Stimulated activated CD8-positive, alpha-beta memory T cell treated with anti-CD3 and anti-CD28 coated beads, Interleukin-15, amount 100 ng/mL, for 24 hours (primary cell): Measurements from ENCODE around the gene TMEM225.
"Not testable (repeated sequence)": the region's sequence is repeated elsewhere in the genome, so short reads cannot be mapped to it uniquely, and the experiment has no call there.

Source experiments
- DNase-seq: peaks from one replicate; pipeline ENCODE4 v3.0.0-alpha.2; 2020; ENCODE audit warnings: low read depth

TMEM225 gene, protein sequence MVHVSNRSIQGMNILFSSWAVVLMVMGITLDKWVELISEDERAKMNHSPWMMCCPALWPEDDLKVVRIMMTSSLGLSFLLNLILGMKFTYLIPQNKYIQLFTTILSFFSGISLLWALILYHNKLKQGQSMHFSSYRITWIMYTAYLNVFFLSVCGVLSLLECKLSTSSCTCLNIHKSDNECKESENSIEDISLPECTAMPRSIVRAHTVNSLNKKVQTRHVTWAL

DNA sequence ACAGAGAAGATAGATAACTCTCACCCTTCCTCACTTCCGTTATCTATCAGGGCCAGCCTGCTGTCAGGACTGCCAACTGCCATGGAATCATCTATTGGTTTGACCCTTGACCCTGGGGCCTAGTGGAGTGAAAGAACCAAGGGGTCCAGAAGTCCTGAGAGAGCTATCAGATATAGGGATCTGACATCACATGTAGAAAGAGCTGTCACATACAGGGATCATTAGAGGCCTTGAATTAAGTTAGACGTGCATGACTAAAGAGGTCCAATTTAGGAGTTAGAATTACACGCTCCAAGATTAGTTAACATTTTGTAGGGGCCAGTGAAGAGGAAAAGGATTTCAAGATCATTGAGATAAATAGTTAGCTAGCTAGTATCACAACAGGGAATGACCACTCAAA, at the start of gene TMEM225:
Gene TMEM225 (minus strand): TSS at position 101 of the 400 bp plus-strand sequence. CDS start 245 bp downstream, outside the sequence.
- no peak for DNase-seq

DNA sequence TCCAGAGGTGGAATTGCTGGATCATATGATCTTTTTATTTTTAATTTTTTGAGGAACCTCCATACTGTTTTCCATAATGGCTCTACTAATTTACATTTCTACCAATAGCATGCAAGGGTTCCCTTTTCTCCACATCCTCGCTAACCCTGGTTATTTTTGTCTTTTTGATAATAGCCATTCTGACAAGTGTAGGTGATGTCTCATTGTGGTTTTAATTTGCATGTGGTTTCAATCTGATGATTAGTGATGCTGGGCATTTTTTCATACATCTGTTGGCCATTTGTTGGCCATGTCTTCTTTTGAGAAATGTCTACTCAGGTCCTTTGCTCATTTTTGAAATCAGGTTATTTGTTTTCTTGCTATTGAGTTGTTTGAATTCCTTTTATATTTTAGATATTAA, 38.6 kb upstream of the TMEM225 start:
- DNase-seq, result no peak

GRCh38 chr11:123920943-123921342, 35.5 kb upstream of the TMEM225 start:
- no peak for DNase-seq

DNA sequence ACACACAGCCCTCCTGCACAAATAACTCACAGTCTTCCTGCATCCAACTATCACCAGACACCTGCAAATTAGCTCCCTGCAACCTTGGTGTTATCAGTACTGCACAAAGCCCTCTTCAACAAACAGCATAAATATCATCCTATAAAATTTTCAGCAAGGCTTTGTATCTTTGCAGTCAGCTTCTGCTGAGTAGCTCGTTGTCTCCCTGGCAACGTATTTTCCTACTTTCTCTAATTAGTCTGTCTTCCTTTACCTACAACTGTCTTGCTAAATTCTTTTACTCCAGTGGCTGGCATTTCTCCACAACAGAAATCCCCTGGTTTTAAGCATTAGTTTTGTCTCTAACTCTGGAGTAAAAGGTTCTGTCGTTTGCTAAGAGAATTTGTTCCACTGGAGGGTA, 20.4 kb upstream of the TMEM225 start:
- no peak for DNase-seq

DNA sequence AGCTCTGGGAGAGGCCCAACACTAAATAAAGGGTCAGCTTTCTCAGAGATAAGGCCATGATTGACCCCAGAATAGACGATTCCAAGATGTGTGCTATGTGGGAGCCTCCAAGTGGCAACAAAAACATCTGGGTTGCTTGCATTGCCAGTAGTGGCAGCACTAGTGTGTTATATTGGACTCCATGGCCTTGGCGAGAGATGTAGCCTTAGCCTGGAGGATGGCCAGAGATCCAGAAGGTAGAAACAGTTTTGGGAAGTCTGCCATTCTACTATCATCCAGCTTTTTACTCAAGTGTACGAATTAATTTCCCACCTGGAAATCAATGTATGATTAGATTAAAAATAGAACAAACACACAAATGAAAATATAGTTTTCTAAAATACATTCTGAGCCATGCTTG, 19.5 kb upstream of the TMEM225 start:
- DNase-seq, result no peak

DNA sequence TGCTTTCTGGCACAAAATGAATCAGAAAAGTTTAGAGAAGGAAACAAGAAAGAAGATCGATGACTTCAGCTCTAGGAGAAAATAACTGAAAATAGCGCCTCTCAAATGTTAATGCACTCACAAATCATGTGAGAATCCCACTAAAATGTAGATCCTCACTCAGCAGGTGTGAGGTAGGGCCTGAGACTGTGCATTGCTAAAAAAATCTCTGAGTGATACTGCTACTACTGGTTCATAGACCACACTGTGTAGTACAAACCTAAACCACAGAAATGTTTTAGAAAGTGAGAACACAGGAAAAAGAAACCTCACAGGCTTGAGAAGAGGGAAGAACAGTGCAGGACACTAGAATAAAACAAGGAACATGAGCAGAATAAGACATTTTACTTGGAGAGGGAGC, 18.5 kb upstream of the TMEM225 start:
- DNase-seq, result no peak

- no peak for DNase-seq
Observed at GRCh38 chr11:123901867-123902266, 16.4 kb upstream of the TMEM225 start, which contains the start of gene OR8D4. Gene OR8D4 (plus strand): TSS chr11:123902167. CDS start chr11:123906432, 4,265 bp downstream.

DNA sequence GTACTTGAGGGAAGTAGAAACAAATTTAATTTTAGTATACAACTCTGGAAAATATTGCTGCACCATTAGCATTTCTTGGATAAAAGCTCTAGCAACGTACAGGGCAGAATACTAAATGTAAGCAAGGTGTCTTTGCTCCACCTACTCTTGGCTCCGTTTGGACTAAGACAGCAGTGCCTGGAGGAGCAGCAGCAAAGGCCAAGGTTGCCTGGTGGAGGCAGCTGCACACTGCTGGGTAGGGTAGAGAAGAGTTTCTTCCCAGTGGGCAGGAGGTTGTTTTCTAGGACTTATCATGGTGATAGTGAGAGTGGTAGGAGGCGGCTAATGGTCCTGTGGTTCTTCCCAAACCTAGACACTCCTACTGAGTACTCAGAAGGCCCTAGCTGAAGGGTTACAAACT, 14.3 kb upstream of the TMEM225 start:
- DNase-seq, result no peak

DNA sequence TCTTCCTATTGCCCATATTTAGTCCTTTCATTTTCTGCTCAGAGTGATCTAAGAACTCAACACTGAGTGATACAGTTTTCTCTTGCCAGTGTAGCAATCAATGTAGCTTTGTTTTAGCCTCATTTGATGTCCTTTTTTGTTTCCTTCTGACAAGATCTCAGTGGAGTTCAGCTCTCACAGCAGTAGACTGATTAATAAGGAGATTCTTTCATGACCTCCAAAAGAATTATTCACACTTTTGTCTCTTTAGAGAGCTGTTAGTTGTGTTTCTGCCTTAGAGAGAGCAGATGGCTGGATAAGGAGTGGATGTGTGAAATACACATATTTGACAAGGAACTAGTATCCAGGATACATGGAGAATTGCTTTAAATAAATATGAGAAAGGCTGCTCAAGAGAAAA, 6.6 kb upstream of the TMEM225 start:
- DNase-seq, result no peak

- no peak for DNase-seq
Observed at GRCh38 chr11:123880912-123881311, 4.6 kb downstream of the TMEM225 start.

DNA sequence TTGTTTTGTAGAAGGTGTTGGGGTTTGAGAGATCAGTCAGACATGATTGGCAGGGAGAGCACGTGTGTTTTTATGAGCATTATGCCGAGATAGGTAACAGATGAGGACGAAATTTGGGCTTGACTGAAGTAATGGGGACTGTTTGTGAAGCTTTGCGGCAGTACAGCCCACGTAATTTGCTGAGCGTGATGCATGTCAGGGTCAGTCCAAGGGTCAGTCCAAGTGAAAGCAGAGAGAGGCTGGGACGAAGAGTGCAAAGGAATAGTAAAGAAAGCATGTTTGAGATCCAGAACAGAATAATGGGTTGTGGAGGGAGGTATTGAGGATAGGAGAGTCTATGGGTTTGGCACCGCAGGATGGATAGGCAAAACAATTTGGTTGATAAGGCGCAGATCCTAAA, 17.7 kb downstream of the TMEM225 start:
- DNase-seq, result not testable (repeated sequence)

DNA sequence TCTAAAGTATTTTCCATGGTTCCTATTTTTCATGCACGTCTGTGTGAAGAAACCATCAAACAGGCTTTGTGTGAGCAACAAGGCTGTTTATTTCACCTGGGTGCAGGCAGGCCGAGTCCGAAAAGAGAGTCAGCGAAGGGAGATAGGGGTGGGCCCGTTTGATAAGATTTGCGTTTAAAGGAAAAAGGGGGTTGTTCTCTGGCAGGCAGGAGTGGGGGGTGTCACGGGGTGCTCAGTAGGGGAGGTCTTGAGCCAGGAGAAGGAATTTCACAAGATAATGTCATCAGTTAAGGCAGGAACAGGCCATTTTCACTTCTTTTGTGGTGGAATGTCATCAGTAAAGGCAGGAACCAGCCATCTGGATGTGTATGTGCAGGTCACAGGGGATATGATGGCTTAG, 20.2 kb downstream of the TMEM225 start:
- DNase-seq, result not testable (repeated sequence)

DNA sequence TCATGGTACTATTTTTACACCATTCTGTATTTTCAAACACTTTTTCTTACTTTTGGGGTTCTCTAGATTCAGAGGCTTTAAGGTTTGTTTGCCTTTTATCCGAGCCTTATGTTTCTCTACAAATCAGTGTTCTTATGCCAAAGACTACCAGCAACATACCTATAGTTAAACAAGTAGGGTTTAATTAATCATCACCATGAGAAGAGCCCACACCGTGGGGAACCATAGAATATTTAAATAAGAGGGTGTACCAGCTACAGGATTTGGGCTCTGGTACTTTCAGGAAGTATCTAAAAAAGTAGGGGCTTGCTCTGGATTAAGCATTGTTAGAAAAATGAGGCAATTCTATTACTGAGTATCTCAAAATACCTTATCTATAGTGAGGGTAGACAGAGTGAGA, 25.7 kb downstream of the TMEM225 start:
- no peak for DNase-seq

GRCh38 chr11:123856444-123856843, 29.0 kb downstream of the TMEM225 start:
- DNase-seq, result no peak

DNA sequence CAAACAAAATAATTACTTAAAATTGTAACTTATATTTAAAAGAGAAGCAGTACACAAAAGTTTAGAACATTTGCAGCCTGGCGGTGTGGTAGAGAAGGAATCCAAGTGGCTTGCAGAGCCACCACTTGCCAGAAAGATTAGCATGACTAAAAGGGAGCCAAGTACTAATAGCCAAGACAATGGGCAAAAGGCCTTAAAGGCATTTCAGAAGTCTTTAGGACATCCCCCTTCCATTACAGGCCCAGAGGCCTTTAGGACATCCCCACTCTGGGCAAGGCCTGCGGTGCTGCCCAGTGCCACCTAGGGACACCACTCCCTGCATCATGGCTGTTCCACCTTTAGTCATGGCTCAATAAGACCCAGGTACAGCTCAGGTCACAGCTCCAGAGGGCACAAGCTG, 32.4 kb downstream of the TMEM225 start:
- DNase-seq, result no peak

- no peak for DNase-seq
Observed at GRCh38 chr11:123852321-123852720, 33.1 kb downstream of the TMEM225 start.

GRCh38 chr11:123851110-123851509, 34.4 kb downstream of the TMEM225 start:
- no peak for DNase-seq

- no peak for DNase-seq
Observed at GRCh38 chr11:123841174-123841573, 44.3 kb downstream of the TMEM225 start.

GRCh38 chr11:123839131-123839530, 46.3 kb downstream of the TMEM225 start:
- DNase-seq, result no peak

DNA sequence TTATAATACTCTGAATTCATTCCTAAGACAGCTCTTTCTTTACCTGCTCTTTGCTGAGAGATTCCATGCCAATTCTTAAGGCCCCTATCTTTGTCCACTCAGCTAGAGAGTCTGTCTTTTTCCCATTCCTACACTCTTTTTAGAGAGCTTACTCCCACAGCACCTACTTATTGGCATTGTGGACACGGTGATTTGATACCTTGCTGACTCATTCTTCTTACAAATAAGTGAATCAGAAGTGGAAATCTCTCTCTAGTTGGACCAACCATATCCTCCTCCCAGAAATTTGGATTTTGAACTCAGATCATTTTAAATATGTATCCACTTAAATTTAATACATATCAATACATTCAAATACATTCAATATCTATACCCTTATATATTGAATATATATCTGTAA, 46.8 kb downstream of the TMEM225 start:
- DNase-seq, result no peak

DNA sequence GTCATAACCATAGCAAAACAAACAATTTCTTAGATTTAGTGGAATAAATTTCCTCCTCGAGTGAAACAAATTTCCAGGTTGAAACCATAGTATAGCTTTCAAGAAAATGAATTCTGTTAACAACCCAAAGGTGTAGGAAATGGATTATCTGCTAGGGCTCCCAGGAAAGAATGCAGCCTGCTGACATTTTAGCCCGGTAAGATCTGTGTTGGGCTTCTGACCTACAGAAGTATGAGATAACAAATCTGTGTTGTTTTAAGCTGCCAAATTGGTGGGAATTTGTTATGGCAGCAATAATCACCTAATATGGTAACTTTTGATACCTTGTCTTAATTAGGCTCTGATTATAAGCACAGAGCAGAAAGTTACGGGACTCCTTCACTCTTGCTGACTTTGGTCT, 47.3 kb downstream of the TMEM225 start:
- no peak for DNase-seq

- no peak for DNase-seq
Observed at GRCh38 chr11:123833095-123833494, 52.4 kb downstream of the TMEM225 start.
